Activated T-helper 1 cell treated with anti-CD3 and anti-CD28 coated beads, Interleukin-2, amount 50 U/mL, for 16 hours (primary cell): ENCODE measurements around the gene QRFP.
"Not testable (repeated sequence)": the region's sequence is repeated elsewhere in the genome, so short reads cannot be mapped to it uniquely, and the experiment has no call there.

Source experiments
- DNase-seq, 2 donors: peaks; one replicate each; pipeline ENCODE4 v3.0.0-alpha.2; 2020; ENCODE audit warnings: low read depth in 1 of 2, low spot score in 1 of 2

QRFP gene

DNA sequence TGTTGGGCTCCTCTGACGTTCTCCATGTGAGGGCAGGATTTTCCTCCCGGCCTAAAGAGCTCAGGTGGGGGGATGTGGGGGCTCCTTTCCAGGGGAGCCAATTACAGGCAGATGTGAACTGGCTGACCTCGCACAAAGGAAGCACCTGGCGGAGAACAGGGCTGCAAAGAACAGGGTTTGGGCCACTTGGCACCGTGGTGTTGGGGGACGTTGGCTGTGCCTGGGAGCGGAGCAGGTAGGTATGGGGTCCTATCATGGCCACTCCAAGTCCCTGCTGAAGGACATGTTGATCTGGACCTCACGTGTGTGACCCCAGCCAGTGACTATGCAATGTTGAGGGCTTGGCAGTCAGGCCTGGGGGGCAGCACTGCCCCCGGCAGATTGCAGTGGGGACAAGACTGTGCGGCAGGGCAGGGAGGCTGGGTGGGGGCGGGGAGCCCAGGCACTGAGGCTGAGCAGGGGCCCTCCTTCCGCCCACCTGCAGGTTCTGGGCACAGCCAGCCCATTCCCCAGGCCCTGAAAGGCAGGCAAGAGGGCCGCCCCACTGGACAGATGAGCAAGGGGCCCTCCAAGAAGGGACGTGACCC lies 23.0 kb upstream of the QRFP start:
- no peak for DNase-seq

DNA sequence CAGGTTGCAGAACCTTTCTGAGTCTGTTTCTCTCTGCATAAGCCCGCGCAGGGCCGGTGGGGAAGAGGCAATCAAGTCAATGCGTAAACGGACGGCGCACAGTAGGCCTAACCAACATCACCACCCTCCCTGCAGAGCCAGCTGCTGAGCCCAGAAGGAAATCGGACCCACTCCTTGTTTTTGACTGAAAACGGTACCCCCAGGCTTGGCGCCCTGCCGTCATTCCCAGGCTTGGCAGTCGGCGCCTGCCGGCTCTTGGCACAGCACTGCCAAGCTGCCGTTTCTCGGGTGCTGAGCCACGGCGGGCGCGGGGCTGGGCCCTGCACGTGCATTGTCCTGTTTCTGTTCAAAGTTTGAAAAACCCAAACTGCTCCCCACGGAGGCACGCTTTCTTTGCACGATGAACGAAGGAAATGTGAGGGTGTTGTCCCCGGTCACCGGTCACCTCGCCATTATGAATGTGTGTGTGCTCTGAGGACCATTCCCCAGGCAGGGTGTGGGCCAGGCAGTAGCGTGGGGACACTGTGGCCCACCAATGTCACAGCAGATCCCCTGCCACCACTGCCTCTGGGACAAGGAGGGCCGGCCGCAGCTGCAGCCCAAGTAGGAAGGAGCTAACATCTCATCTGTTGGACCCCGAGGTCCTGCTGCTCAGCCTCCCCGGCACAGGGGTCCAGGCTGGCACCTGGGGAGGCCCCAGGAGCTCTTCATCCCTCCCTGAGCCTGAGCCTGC lies 22.4 kb upstream of the QRFP start:
- DNase-seq = no peak

- no peak for DNase-seq
Measured at GRCh38 chr9:130918101-130918825, 21.7 kb upstream of the QRFP start.

GRCh38 chr9:130917168-130917960 lies 20.8 kb upstream of the QRFP start:
- no peak for DNase-seq

DNA sequence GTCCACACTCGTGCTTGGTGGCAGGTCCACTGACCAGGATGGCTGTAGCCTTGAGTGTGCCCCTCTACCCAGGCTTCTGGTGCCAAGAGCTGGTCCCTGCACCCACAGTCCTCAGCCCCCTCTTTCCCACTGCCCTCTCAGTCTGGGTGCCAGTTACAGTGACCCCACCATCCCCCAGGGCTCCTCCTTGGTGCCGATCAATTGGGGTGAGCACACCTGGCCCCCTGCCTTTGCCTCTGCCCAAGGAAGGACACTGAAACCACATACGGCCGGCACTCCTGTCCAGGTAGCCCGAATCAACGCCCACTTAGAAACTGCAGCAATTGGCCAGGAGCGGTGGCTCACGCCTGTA lies 18.5 kb upstream of the QRFP start:
- DNase-seq = no peak

DNA sequence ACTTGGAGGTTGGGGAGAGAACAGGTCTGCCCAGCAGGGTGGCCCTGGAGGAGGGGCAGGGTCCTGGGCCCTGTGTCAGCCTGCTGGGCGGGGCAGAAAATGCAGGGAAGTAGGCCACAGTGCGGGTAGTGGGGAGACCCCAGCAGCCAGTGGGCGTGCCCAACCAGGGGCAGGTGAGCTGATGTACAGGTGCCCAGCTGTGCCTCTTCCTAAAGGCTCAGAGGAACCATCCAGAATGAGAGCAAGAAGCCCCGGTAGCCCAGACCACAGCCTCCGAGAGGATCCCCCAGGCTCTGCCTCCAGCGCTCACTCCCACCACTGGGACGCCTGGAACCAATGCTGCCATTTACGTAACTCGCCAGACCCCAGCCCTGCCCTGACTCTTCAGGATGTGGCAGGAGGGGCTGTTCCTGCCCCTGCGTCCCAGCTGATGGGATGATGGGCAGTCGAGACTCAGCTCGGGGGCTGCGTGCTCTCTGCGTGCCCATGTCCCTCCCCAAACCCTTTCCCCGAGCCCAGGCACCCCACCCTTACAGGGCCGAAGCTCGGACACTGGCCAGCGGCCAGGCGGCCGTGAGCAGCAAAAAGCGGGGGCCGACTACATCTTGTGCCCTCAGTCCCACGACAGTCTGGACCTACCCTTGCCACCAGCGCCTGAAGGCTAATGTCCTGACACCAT lies 17.9 kb upstream of the QRFP start:
- DNase-seq = no peak

- no peak for DNase-seq
Measured at GRCh38 chr9:130913599-130914416, 17.2 kb upstream of the QRFP start.

DNA sequence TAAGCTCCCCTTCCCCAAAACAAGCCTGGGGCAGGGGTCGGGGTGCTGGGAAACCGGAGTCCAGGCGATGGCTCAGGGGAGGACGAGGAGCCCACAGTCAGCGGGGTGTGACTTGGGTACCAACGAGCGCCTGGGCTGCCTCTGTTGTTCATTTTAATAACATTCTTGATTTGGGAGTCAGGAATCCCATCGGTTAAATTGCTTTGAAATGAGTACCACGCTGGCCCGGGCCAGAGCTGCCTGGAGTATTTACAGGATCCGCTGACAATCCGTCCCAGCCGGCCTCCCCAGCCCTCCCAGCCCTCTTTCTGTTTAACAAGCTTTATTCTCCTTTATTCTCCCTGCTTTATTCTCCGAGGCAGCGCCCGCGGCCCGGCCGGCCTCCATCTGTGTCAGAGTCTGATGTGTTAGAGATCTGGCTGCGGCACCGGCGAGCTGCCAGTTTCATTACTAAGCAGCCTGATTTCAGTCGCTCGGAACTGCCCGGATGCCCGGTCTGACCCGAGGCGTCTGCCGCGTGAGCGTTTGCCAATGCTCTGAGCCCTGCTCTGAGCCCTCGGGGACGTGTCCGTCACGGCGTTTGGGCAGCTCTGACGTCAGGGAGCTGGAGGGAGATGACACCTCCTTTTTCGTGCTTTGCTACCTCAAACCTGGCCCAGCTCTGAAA lies 16.5 kb upstream of the QRFP start:
- DNase-seq = no peak

DNA sequence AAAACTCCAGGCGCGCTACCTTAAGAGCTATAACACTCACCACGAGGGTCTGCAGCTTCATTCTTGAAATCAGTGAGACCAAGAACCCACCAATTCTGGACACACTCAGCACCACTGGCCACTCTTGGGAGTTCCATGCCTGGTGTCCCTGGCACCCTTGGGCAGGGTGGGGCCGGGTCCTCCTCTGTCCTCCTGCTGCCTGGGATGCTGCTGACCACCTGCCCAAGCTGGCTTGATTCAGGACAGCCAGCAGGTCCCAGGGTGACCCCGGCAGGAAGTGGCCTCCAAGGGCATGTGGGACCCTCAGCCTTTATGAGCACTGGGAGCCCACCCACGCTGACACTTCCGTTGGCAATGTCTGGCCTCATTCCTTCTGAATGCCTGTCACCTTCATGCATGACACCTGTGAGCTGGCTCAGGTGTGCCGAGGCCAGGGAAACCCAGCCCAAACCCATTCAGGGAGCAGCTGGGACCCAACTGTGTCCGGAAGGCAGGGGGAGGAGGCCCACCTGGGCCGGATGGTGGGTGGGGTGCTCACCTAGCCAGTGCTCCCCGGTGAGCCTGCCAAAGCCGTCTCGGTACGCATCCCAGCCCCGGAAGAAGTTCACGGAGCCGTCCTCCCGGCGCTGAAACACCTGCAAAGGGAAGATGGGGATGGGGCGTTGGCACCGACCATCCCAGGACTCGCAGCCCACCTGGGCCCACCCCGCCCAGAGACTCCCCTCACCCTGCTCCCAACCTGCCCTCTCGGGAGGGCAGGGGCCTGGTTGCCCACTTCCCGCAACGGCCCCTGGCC lies 14.8 kb upstream of the QRFP start:
- DNase-seq = no peak

DNA sequence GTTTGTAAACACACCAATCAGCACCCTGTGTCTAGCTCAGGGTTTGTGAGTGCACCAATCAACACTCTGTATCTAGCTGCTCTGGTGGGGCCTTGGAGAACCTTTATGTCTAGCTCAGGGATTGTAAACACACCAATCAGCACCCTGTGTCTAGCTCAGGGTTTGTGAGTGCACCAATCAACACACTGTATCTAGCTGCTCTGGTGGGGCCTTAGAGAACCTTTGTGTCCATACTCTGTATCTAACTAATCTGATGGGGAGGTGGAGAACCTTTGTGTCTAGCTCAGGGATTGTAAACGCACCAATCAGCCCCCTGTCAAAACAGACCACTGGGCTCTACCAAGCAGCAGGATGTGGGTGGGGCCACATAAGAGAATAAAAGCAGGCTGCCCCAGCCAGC lies 14.1 kb upstream of the QRFP start:
- DNase-seq = not testable (repeated sequence)

DNA sequence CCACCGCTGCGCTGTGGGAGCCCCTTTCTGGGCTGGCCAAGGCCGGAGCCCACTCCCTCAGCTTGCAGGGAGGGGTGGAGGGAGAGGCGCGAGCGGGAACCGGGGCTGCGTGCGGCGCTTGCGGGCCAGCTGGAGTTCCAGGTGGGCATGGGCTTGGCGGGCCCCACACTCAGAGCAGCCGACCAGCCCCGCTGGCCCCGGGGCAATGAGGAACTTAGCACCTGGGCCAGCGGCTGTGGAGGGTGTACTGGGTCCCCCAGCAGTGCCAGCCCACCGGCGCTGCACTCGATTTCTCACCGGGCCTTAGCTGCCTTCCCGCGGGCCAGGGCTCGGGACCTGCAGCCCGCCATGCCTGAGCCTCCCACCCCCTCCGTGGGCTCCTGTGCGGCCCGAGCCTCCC lies 13.4 kb upstream of the QRFP start:
- DNase-seq = not testable (repeated sequence)

- no peak for DNase-seq
Measured at GRCh38 chr9:130908878-130909355, 12.3 kb upstream of the QRFP start.

GRCh38 chr9:130908146-130908877 lies 11.7 kb upstream of the QRFP start:
- no peak for DNase-seq

DNA sequence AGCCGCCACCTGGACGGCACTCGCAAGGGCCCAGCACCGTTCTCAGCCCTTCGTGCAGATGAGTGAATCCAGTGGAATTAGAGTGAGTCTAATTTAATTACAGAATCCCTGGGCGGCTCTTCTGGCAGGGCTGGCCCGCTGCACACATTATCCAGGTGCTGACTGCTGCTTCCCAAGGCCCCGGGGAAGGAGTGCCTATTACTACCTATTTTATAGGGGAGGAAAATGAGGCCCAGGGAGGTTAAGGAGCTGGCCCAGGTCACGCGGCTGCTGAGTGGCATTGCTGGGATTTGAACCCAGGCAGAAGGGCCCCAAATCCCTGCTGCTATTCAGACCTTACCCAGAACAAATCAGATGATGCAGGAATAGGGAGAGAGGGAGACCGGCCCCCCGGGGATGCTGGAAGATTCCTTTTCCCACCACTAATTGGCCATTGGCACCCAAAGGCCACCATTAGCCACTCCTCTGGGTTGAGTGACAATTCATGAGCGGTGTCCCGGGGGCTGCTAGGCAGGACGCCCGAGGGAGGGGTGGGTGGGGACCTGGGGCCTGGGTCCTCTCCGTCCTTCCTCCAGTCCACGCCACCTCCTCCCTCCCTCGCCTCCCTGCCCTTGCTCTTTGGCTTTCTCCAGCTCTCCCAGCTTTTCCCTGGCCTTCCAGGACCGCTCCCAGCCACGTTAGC lies 10.3 kb upstream of the QRFP start:
- DNase-seq = no peak

- no peak for DNase-seq
Measured at GRCh38 chr9:130905902-130906734, 9.5 kb upstream of the QRFP start.

GRCh38 chr9:130905125-130905901 lies 8.7 kb upstream of the QRFP start:
- DNase-seq = no peak
